ENCODE data around the gene RECQL5.

- TF ChIP-seq, protein P1, sequence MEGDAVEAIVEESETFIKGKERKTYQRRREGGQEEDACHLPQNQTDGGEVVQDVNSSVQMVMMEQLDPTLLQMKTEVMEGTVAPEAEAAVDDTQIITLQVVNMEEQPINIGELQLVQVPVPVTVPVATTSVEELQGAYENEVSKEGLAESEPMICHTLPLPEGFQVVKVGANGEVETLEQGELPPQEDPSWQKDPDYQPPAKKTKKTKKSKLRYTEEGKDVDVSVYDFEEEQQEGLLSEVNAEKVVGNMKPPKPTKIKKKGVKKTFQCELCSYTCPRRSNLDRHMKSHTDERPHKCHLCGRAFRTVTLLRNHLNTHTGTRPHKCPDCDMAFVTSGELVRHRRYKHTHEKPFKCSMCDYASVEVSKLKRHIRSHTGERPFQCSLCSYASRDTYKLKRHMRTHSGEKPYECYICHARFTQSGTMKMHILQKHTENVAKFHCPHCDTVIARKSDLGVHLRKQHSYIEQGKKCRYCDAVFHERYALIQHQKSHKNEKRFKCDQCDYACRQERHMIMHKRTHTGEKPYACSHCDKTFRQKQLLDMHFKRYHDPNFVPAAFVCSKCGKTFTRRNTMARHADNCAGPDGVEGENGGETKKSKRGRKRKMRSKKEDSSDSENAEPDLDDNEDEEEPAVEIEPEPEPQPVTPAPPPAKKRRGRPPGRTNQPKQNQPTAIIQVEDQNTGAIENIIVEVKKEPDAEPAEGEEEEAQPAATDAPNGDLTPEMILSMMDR (IDR thresholded peaks at IDR 0.05), result no peak
- no peak for TF ChIP-seq POLR2A (IDR thresholded peaks at IDR 0.05)
These were observed 1.5 kb upstream of the RECQL5 start for GRCh38 chr17:75668489-75668888.
